GM18858 (cell line): ENCODE results near the gene F11R.
A peak's percentile ranks its signal among the peaks of the same experiment; 100 is the strongest.
"Not testable (repeated sequence)": the region's sequence is repeated elsewhere in the genome, so short reads cannot be mapped to it uniquely, and the experiment has no call there.

ENCODE experiments used
- ATAC-seq: cut with Tn5 transposase; IDR thresholded peaks from one replicate; pipeline ENCODE4 v1.9.1; 2021; ENCODE audit not compliant: unreplicated experiment

Gene F11R

DNA sequence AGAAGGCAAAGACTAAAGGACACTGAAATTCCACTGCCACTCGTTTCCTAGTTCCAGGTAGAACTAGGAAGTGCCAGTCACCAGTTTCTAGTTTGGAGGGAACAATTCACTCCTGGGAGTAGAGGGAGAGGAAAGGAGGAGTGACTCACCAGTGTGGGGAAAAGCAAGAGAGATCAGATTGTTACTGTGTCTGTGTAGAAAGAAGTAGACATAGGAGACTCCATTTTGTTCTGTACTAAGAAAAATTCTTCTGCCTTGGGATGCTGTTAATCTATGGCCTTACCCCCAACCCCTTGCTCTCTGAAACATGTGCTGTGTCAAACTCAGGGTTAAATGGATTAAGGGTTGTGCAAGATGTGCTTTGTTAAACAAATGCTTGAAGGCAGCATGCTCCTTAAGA is 4.3 kb downstream of the F11R start:
- not testable (repeated sequence) for ATAC-seq

DNA sequence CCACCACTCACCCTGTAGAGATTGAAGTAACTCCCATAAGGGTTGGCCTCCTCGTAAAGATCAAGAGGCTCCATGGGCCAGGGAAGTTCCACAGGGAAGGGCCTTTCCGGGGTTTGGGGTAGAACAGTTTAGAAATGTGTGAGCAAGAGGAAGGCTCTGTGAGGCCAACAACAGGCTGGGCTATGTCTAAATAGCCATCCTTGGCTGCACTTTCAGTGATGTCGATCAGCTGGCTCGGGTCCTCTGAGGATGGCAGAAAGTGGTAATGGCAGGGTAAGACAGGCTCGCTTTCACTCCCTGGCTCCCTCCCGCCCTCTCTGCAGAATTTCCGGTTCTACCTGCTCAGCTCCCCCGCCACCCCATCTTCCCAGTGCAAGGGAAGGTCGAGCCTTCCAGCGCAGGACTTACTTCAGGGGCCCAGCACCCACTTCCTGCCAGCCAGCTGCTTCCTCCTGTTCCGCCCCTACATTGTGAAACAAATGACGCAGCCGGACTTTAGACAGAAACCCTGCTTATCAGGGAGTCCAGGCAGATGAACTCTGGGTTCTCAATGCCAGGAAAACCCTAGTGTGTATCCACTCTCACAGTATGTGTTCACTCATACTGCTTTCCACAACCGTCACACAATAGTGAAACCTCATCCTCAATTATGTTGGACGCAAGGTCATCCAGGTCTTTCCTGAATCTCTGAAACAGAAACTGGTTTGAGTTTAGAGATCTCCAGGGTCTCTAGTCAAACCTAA is 7.3 kb downstream of the F11R start:
- peak; percentile 63 for ATAC-seq

DNA sequence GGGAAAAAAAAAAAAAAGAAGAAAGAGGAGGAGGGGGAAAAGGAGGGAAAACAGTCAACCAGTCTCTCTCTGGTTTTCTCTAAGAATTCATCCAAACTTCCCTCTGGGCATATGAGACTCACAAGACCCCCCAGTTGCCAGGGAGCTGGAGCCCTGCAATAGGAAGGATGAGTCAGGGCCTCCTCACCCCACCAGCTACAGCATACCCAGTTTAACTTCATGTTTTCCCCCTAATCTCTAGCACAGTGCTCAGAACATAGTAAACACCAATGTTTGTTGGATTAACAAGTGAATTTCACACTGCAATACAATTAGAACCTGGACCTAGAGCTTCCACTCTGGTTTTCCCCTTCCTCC is 7.8 kb downstream of the F11R start:
- ATAC-seq: no peak

DNA sequence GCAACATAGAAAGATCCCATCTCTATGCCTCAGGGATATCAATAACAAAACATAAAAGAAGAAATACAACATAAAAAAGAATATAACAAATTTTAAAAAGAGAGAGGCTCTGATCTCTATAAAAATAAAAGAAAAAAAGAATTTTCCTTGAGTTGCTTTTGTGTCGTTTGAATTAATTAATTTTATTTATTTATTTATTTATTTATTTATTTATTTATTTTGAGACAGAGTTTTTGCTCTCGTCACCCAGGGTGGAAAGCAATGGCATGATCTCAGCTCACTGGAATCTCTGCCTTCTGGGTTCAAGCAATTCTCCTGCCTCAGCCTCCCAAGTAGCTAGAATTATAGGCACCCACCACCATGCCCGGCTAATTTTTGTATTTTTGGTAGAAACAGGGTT is 8.5 kb downstream of the F11R start:
- no peak for ATAC-seq

DNA sequence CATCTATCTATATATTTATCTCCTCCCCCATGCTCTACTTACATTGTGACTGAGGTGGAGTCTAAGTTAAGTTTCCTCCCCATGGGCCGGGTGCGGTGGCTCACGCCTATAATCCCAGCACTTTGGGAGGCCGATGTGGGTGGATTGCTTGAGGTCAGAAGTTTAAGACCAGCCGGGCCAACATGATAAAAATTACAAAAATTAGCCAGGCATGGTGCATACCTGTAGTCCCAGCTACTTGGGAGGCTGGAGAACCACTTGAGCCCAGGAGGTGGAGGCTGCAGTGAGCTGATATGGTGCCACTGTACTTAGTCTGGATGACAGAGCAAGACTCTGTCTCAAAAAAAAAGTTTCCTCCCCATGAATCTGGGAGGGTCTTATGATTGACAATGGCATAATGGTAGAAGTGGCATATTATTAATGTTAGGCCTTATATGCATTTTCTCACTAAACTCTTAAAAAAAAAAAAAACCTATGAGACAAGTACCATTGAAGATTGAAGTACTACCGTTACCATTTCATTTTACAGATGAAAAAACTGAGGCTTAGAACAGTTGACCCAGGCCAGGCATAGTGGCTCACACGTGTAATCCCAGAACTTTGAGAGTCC is 11.2 kb downstream of the F11R start:
- no peak for ATAC-seq

DNA sequence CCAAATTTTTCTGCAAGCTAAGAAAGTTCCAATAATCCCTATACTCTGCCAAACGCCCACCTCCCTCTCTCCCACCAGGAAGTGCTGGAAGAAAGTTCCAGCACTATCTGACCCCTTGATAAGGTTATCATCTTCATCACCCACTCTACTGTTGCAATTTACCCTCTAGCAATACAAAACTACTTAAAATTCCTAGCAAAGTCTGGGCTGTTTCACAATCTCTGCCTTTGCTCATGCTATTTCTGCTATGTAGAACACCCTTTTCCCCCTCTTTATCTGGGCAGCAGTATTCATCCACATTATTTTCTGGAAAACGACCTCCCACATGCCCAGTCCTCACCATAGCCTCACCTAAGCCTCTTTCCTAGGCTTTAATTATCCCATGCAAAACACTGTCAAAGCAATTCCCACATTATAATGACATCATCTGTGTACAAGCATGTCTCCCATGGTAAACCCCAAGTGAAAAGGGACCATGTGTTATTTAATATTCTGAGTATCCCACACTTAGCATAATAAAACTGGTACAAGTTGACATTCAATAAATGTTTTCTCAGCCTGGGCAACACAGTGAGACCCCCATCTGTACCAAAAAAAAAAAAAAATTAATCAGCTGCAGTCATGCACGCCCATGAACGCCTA is 12.0 kb downstream of the F11R start:
- no peak for ATAC-seq

DNA sequence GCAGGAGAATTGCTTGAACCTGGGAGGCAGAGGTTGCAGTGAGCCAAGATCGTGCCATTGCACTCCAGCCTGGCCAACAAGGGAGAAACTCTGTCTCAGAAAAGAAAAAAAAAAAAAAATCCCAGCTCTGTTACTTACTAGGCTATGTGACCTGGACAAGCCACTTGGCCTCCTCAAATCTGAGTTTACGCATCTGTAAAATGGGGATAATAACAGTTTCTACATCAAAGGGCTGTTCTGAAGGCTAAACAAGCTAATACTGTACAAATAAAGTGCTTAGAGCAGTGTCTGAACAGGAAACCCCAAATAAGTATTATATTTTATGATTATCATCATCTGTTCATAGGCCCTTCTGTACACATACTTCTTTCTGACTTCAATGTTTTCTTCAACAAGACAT is 13.6 kb downstream of the F11R start:
- ATAC-seq: no peak

DNA sequence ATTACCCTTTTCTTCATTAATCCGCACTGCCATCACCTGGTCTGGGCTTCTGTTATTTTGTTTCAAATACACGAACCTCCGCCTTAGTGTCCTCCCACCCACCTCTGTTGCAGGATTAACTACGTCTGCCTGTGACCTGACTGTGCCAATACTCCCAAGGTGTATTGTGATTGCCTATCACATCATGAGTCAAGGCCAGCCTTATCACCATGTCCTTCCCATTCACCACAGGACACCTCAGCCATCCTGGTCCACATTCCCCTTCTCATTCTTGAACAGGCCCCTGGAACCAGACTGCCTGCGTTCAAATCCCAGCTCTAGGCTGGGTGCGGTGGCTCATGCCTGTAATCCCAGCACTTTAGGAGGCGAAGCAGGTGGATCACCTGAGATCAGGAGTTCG is 14.4 kb downstream of the F11R start:
- no peak for ATAC-seq

DNA sequence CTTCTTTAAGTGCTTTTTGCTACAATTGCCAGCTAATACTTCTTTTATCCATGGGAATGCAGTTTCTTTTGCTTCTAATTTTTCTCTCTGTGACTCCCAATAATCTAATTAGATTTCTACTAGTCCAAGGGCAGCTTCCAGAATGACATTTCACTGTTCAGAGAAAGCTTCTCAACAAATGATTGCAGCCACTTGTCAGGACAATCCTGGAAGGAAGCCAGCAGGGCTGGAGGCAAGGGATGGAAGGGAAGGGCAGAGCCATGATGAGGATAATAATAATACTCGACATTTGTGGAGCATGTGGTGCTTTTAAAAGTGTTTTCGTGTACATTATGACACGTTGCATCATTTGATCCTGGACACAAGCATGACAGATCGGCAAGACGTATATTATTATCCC is 19.4 kb downstream of the F11R start:
- ATAC-seq: no peak

DNA sequence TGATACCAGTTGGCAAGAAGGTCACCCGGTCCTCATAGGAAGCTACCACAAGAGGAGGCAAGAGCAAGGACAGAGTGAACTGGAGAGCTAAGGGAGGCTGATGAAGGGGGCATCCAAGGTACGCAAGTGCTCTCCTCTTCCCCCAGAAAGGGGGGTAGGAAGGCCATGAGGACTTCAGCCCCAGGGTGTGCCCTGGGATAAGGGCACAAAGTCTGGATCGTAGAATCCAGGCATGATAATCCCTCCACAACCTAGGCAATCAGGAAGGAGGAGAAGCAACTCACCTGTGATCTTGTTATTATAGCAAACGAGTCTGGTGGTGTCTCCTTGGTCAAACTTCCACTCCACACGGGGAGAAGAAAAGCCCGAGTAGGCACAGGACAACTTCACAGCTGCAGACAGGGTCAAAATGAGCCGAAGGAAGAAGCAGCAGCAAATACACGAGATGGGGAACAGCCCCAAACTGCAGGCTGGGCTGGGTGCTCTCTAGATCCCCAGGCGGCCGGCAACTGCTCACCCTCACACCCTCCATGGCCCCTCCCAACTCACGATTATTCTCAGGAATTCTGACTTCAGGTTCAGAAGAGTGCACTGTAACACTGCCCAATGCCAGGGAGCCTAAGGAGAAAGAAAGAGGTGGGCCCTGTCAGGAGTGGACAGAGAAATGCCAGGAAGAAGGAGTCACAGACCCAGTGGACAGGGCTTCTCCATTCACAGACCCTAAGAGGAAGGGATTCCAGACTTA is 20.0 kb downstream of the F11R start:
- ATAC-seq: no peak

DNA sequence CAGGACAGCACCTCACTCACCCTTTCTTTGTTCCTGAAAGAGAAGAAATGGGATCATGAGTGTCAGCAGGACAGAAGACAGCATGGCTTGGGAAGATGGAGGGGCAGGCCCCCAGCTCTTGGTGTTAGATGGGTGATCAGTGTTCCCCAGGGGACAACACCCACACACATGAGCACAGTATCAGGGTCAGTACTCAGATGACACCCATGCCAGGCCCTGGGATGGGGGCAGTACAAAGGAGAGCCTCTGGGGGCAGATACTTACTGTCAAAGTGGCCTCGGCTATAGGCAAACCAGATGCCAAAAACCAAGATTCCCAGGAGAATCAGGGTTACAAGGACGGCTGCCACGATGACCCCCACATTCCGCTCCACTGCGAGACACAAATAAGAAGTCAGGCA is 21.6 kb downstream of the F11R start:
- no peak for ATAC-seq

DNA sequence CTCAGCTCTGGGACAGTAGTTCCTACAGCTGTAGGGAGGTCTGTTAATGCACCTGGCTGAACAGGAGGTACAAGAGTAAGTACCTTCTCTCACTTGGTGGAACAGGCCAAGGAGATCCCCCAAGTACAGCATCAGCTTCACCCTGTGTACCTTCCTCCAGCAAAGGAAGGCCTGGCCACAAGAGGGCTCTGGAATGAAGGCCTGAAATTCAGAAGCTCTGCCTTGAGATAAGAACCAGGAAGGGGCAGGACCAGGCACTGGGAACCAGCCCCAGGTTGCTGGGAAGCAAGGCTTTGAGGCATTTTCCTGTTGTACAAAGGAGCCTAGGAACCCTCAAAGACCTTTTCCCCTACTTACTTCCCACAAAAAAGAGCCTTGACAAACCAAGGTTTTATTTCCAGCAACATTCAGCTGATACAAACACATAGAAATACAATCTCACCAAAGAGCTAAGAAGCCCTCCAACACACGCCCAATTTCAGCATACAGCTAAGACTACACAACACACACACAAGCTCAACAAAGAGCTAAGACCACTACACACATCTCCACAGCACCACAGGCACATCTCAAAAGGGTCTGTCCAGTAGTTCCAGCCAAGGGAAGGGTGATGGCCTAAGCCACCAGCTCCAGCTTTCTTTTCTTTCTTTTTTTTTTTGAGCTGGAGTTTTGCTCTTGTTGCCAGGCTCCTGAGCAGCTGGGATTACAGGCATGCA is 23.5 kb downstream of the F11R start:
- ATAC-seq: no peak

DNA sequence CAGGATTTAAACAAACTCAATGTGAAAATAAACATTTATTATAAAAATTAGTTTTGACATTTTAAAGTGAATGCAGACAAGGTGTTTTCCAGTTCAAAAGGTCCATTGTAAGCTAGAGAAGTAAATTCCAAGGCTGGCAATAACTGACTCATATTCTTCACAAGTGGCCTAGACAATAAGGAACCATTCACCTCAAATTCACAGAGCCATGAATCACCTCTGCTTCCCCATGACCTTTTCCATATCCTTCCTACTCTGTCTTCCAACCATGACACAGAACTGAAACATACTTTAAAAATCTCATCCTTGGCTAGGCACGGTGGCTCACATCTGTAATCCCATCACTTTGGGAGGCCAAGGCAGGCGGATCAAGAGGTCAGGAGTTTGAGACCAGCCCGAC is 24.8 kb downstream of the F11R start:
- ATAC-seq: no peak

DNA sequence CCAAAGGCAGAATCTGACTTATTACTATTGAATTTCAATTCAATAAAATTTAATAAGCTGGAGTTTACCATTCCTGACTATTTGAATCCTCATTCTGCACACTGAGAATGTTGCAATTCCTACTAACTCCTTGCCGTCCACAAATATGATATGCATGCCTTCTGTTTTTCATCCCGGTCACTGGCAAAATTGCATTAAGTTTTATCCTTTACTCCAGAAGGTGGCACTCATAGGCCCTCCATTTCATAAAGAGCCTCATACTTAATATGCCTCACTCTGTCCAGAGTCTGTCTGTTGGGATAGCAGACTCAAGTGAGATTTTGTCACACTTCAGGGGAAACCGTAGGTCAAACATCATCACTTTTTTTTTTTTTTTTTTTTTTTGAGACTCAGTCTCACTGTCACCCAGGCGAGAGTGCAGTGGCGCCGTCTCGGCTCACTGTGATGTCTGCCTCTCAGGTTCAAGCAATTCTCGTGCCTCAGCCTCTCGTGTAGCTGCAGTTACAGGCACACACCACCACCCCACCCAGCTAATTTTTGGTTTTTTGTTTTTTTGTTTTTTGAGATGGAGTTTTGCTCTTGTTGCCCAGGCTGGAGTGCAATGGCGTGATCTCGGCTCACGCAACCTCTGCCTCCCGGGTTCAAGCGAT is 27.3 kb downstream of the F11R start:
- ATAC-seq: no peak

DNA sequence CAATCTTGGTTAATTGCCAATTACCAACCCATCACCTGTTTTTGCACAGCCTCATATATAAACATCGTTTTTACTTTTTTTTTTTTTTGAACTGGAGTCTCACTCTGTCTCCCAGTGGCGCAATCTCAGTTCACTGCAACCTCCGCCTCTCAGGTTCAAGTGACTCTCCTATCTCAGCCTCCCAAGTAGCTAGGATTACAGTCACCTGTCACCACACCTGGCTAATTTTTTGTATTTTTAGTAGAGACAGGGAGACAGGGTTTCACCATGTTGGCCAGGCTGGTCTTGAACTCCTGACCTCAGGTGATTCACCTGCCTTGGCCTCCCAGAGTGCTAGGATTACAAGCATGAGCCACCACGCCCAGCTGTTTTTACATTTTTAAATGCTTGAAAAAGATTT is 28.9 kb downstream of the F11R start:
- not testable (repeated sequence) for ATAC-seq

DNA sequence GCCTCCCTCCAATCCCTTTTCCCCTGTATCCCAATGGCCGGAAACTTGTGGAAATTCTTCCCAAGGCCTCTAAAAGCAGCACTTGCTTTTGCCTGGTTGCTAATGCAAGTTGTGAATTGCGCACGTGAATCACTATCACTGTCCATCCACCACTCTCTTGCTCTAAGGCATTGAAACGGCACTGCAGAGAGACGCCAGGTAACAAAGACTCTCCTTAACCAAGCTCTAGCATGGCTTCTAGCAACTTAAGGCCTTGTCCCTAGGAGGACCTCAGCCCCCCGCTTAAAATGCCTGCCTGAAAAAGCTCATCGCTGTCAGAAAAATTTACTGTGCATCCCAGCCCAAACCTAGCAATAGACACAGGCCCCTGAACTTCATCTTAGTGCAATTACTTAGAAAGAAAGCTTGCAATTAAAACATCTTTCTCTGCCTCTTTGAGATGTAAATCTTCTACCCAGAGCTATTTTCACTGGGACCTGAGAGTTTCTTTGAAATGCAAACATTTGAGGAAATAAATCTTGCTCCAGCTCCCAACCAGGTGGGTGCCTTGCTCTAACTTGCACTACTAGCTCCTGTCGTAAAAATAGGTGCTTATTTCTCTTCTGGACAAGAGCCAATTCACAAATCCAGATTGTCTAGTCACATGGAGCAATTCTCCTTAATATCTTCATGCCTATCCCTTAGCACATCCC is 33.4 kb downstream of the F11R start:
- ATAC-seq: no peak

DNA sequence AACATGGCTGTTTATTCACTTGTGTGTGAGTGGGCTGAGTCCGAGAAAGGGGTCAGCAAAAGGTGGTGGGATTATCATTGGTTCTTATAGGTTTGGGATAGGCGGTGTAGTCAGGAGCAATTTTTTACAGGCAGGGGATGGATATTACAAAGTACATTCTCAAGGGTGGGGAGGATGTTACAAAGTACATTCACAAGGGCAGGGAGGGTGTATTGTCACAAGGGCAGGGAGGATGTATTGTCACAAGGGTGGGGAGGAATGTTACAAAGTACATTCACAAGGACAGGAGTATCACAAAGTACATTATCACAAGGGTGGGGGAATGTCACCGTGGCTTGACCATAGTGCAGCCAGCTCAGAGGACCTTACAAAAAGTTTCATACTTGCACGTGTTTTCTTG is 35.2 kb downstream of the F11R start:
- no peak for ATAC-seq

DNA sequence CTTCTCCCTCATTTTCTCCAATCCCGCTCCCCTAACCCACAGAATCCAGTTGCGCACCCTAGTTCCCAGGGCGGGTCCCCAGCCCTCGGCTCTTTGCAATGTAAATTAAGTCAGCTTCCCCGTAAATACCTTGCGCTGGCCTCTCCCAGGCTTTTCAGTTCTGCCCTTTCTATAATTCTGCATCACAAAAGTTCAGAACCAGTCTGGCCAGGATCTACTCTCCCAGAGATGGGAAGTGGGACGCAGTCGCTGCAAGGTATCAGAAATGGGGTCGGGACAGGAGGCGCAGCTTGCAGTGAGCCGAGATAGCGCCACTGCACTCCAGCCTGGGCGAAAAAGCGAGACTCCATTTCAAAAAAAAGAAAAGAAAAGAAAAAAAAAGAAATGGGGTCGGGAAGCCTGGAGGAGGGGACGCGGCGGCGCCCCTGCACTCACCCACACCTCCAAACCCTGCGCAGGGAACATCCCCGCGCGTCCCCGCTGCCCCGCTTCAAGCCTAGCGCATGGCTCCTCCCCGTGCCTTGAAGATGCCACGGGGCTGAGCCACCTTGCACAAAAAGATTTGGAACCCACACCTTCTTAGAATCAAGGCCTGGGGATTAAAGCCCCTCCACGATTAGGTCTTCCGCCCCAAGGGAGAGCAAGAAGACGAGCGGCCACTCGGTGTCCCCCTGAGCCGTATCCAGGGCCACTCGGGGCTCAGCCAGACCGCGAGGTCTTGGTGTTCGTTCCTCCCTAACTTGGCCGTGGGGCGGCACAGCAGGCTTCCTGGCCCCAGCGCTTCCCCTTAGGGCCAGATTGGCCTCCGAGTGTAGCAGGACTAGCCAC is 39.2 kb downstream of the F11R start:
- ATAC-seq: no peak

DNA sequence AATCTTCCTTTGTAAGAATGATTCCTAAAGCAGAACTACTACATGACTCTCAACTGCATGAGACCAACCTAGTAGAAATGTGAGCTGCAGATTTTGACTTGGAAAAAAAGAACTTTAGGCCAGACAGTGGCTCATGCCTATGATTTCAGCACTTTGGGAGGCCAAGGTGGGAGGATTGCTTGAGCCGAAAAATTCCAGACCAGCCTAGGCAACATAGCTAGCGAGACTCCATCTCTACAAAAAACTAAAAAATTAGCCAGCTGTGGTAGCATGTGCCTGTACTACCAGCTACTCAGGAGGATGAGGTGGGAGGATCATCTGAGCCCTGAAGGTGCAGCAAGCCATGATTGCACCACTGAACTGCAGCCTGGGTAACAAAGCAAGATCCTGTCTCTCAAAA is 41.7 kb downstream of the F11R start:
- ATAC-seq: no peak
